HG03135 (cell line): ENCODE data around the gene ZDHHC20.

ENCODE experiments used
- ATAC-seq: cut with Tn5 transposase; IDR thresholded peaks from one replicate; pipeline ENCODE4 v1.9.1; 2021; ENCODE audit warnings: mild to moderate bottlenecking, moderate library complexity; ENCODE audit not compliant: unreplicated experiment

ZDHHC20 gene

GRCh38 chr13:21458813-21459701 is at the start of gene ZDHHC20:
TSS of gene ZDHHC20 (minus strand) at chr13:21459303. CDS start at chr13:21459171, 132 bp downstream.
- ATAC-seq, result peak; percentile 90

- ATAC-seq, result no peak
Observed at GRCh38 chr13:21504379-21504778, 45.3 kb upstream of the ZDHHC20 start.

GRCh38 chr13:21501686-21502085 is 42.6 kb upstream of the ZDHHC20 start:
- no peak for ATAC-seq

GRCh38 chr13:21486322-21486721 is 27.2 kb upstream of the ZDHHC20 start:
- ATAC-seq, result no peak

- no peak for ATAC-seq
Observed at GRCh38 chr13:21483748-21484147, 24.6 kb upstream of the ZDHHC20 start.

- no peak for ATAC-seq
Observed at GRCh38 chr13:21481359-21481758, 22.3 kb upstream of the ZDHHC20 start.

GRCh38 chr13:21478881-21479808 is 20.0 kb upstream of the ZDHHC20 start:
- ATAC-seq, result no peak

GRCh38 chr13:21476893-21477472 is 17.9 kb upstream of the ZDHHC20 start:
- peak; percentile 79 for ATAC-seq

- ATAC-seq, result no peak
Observed at GRCh38 chr13:21475115-21475514, 16.0 kb upstream of the ZDHHC20 start.

- no peak for ATAC-seq
Observed at GRCh38 chr13:21470785-21471184, 11.7 kb upstream of the ZDHHC20 start.

- no peak for ATAC-seq
Observed at GRCh38 chr13:21466527-21466926, 7.4 kb upstream of the ZDHHC20 start.

GRCh38 chr13:21465710-21466160 is 6.6 kb upstream of the ZDHHC20 start:
- no peak for ATAC-seq

GRCh38 chr13:21463424-21463823 is 4.3 kb upstream of the ZDHHC20 start:
- ATAC-seq, result no peak

GRCh38 chr13:21461131-21461530 is 2.0 kb upstream of the ZDHHC20 start:
- no peak for ATAC-seq

GRCh38 chr13:21458451-21458812 is 671 bp downstream of the ZDHHC20 start:
- ATAC-seq, result peak; percentile 43

GRCh38 chr13:21453387-21454081 is 5.6 kb downstream of the ZDHHC20 start:
- no peak for ATAC-seq

GRCh38 chr13:21450936-21451335 is 8.2 kb downstream of the ZDHHC20 start:
- no peak for ATAC-seq

- no peak for ATAC-seq
Observed at GRCh38 chr13:21446656-21447055, 12.4 kb downstream of the ZDHHC20 start.

GRCh38 chr13:21445759-21446158 is 13.3 kb downstream of the ZDHHC20 start:
- ATAC-seq, result no peak

- ATAC-seq, result no peak
Observed at GRCh38 chr13:21443171-21443570, 15.9 kb downstream of the ZDHHC20 start.

- ATAC-seq, result no peak
Observed at GRCh38 chr13:21436582-21436981, 22.5 kb downstream of the ZDHHC20 start.
